Left ventricle myocardium inferior (tissue), 1 donor: ENCODE measurements around the gene TRIP13. TPM values are rescaled to one million over a fixed set of nuclear protein-coding genes. Genes with fewer than 3 reads are reported as not detected.
"Not testable (repeated sequence)": the region's sequence is repeated elsewhere in the genome, so short reads cannot be mapped to it uniquely, and the experiment has no call there.

Experiments used
- DNase-seq: peaks from one replicate; pipeline ENCODE4 v3.0.0-alpha.2; 2020
- H3K27ac ChIP-seq: fragments of 200-600 bp; replicated peaks from 2 replicates; pipeline ENCODE4 v1.8.0; 2021
- H3K27me3 ChIP-seq: fragments of 200-600 bp; 2 replicates; pipeline ENCODE4 v1.8.0; 2021; ENCODE audit warnings: low read depth
- H3K36me3 ChIP-seq: fragments of 200-600 bp; 2 replicates; pipeline ENCODE4 v1.8.0; 2021
- H3K4me1 ChIP-seq: fragments of 200-600 bp; 2 replicates; pipeline ENCODE4 v1.8.0; 2021
- H3K4me3 ChIP-seq: fragments of 200-600 bp; 2 replicates; pipeline ENCODE4 v1.8.0; 2021; ENCODE audit warnings: mild to moderate bottlenecking, moderate library complexity
- H3K9me3 ChIP-seq: fragments of 200-600 bp; replicated peaks from 2 replicates; pipeline ENCODE4 v1.8.0; 2021
- intact Hi-C: fragments of 100-400 bp; cut with micrococcal nuclease; formaldehyde crosslinking; loops from one replicate; pipeline ENCODE4 v1.11.0; 2022
- total RNA-seq: library from RNA; stranded (reverse); fragmentation: NEBNext Ultra II Directional; extraction: Animal tissue kit (Norgen Biotek cat#: 25700); gene quantifications from one replicate; pipeline ENCODE4 v1.2.1, GENCODE V29; 2021
- TF ChIP-seq, protein P1 (sequence below): fragments of 200-600 bp; IDR thresholded peaks from 2 replicates; pipeline ENCODE4 v1.8.0; 2021; ENCODE audit warnings: antibody characterized with exemption, mild to moderate bottlenecking, borderline replicate concordance
- donor health status: DM: no; HTN: yes; CAD: no; lungs with severe emphysema.

The TRIP13 gene
- total RNA-seq, 1 donor from 2014 or later, result 0.44 TPM

DNA sequence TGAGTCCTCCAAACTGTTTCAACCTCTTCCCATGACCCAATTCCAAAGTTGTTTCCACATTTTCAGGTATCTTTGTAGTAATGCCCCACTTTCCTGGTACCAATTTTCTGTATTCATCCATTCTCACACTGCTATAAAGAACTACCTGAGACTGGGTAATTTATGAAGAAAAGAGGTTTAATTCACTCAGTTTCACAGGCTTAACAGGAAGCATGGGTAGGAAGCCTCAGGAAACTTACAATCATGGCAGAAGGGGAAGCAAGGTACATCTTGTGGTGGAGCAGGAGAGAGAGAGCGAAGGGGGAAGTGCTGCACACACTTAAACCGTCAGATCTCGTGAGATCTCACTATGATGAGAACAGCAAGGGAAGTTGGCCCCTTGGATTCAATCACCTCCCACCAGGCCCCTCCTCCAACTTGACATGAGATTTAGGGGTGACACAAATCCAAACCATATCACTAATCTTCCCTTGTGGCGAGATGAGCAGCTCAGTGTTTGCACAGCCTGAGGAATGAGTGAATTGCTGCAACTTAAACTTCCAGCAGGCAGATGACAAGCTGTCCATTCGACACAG, 42.9 kb downstream of the TRIP13 start:
- peaks cover 27% of the 10 kb centered on the region for H3K27me3 ChIP-seq
- no peaks in the 10 kb centered on the region for H3K36me3 ChIP-seq
- H3K27ac ChIP-seq, result no peak overlapping the region
- no peaks in the 10 kb centered on the region for H3K9me3 ChIP-seq
- H3K4me1 ChIP-seq, result peaks cover 6% of the 10 kb centered on the region
- H3K4me3 ChIP-seq, result no peak overlapping the region
- TF ChIP-seq, protein P1, sequence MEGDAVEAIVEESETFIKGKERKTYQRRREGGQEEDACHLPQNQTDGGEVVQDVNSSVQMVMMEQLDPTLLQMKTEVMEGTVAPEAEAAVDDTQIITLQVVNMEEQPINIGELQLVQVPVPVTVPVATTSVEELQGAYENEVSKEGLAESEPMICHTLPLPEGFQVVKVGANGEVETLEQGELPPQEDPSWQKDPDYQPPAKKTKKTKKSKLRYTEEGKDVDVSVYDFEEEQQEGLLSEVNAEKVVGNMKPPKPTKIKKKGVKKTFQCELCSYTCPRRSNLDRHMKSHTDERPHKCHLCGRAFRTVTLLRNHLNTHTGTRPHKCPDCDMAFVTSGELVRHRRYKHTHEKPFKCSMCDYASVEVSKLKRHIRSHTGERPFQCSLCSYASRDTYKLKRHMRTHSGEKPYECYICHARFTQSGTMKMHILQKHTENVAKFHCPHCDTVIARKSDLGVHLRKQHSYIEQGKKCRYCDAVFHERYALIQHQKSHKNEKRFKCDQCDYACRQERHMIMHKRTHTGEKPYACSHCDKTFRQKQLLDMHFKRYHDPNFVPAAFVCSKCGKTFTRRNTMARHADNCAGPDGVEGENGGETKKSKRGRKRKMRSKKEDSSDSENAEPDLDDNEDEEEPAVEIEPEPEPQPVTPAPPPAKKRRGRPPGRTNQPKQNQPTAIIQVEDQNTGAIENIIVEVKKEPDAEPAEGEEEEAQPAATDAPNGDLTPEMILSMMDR, result no peak
- DNase-seq, result no peak
- intact Hi-C loops, result no loop called here

DNA sequence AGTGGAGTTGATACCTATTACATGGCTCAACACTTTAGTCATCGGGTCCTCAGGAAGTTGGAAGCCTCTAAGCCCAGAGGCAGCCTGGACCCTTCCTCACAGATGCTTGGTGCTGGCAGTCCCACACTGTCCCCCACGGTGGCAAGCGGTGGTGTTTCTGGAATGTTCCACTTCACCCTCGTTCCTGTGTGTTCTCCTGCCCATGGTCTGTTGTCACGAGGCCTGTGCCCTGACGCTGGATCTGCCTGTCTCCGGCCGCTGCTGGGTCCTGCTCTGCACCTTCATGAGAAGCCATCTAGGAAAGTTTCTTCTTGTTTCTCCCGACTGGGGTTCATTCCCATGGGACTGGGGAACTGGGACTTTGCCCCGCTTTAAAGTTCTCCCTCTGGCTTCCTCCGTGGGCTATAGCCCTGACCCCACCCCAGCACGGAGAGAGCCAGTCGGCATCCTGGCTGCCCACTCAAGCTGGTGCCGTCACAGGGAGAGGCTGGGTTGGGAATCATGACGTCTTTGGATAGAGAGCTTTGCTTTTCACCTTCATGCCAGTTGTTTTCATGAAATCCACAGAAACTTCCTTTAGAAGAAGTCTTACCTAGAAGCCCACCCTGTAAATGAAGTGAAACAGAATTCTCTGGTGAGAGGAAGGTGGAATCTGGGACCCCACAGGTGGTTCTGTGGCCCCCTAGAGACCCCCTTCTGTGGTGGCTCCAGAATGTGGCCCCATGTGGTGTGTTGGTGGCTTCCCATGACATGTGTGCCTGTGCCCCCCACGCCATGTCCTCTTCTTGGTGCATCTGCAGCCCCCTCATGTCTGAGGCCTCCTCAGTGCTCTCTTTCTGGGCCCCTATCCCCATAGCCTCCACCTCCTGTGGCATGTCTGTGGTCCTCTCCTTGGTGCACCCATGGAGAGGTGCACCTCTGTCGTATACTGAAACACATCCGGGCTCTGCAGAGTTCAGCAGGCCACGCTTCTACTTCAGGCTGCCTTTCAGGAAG, 43.8 kb downstream of the TRIP13 start:
- H3K4me3 ChIP-seq, result no peak overlapping the region
- H3K4me1 ChIP-seq, result peaks cover 6% of the 10 kb centered on the region
- intact Hi-C loops, result no loop called here
- H3K9me3 ChIP-seq, result no peaks in the 10 kb centered on the region
- DNase-seq, result no peak
- TF ChIP-seq, protein P1, result no peak
- peaks cover 27% of the 10 kb centered on the region for H3K27me3 ChIP-seq
- no peaks in the 10 kb centered on the region for H3K36me3 ChIP-seq
- no peak overlapping the region for H3K27ac ChIP-seq

DNA sequence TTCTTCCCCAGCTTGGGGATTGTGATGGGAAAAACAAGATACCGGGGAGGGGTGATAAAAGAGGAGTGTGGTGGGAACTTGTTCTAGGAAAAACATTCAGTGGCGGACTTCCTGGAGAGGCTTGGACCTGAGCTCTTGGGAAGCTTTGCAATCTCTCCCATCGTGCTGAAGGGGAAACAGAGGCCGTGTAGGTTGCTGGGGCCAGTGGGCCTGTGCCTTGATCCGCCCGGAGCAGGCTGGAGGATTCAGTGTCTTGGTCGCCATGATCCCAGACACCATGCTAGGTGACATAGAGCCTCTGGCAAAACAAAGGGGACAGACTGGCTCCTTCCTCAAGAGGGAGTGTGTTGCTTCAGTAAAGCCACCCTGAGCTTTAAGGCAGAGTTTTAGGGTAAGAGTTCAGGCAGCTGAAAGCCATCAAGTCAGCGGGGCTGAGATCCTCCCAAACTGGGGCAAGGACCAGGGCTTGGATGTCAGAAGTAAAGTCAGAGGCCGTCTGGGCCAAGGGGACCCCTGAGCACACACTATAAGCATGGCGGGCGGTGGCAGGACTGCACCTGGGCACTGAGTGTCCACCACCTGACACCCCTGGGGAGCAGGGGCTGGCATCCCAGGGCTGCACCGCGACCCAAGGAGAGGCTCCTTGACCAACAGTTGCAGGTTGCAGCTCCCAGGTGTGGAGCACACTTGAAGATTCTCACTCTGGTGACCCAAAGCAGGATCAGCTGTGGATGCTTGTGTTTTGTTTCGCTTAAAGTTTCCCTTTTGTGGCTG, 44.7 kb downstream of the TRIP13 start:
- H3K27me3 ChIP-seq, result peaks cover 29% of the 10 kb centered on the region
- TF ChIP-seq, protein P1, result no peak
- H3K4me3 ChIP-seq, result no peak overlapping the region
- H3K9me3 ChIP-seq, result no peaks in the 10 kb centered on the region
- H3K27ac ChIP-seq, result no peak overlapping the region
- no peaks in the 10 kb centered on the region for H3K36me3 ChIP-seq
- DNase-seq, result no peak
- intact Hi-C loops, result no loop called here
- H3K4me1 ChIP-seq, result peaks cover 5% of the 10 kb centered on the region

DNA sequence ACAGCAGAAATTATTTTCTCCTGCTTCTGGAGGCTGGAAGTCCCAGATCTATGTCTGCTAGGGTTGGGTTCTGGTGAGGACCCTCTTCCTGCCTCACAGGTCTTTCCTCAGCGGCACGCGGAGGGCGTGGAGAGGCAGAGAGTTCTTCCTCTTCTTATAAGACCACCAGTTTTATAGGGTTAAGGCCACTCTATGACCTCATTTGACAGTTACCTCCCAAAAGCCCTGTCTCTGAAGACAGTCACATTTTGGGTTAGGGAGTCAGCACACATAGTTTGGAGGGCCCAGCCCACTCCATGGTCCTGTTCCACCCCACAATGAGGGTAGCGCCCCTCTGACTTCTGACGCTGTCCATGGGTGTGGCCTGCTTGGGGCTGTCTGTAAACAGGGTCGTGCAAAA, 46.7 kb downstream of the TRIP13 start:
- TF ChIP-seq, protein P1, result no peak
- Histone ChIP-seq H3K4me3 (no peak overlapping the region), H3K4me1 (no peaks in the 10 kb centered on the region), H3K36me3 (no peaks in the 10 kb centered on the region), H3K9me3 (no peaks in the 10 kb centered on the region), H3K27me3 (peaks cover 49% of the 10 kb centered on the region), H3K27ac (no peak overlapping the region)
- intact Hi-C loops, result no loop called here
- no peak for DNase-seq

DNA sequence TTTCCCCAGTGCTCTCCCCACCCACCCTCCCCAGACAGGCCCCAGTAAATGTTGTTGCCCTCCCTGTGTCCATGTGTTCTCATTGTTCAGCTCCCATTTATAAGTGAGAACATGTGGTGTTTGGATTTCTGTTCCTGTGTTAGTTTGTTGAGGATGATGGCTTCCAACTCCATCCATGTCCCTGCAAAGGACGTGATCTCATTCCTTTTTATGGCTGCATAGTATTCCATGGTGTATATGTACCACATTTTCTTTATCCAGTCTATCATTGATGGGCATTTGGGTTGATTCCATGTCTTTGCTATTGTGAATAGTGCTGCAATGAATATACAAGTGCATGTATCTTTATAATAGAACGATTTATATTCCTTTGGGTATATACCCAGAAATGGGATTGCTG, 48.1 kb downstream of the TRIP13 start:
- DNase-seq, H3K4me1 ChIP-seq, H3K9me3 ChIP-seq, H3K36me3 ChIP-seq, intact Hi-C loops, H3K27ac ChIP-seq, H3K4me3 ChIP-seq: not testable (repeated sequence)
- peaks cover 59% of the 10 kb centered on the region for H3K27me3 ChIP-seq
